Measurements from ENCODE around the gene FRY. TPM values are rescaled to one million over a fixed set of nuclear protein-coding genes. Genes with fewer than 3 reads are reported as not detected.

The FRY gene
- total RNA-seq, 1 donor from 2014 or later = 2.4 TPM

DNA sequence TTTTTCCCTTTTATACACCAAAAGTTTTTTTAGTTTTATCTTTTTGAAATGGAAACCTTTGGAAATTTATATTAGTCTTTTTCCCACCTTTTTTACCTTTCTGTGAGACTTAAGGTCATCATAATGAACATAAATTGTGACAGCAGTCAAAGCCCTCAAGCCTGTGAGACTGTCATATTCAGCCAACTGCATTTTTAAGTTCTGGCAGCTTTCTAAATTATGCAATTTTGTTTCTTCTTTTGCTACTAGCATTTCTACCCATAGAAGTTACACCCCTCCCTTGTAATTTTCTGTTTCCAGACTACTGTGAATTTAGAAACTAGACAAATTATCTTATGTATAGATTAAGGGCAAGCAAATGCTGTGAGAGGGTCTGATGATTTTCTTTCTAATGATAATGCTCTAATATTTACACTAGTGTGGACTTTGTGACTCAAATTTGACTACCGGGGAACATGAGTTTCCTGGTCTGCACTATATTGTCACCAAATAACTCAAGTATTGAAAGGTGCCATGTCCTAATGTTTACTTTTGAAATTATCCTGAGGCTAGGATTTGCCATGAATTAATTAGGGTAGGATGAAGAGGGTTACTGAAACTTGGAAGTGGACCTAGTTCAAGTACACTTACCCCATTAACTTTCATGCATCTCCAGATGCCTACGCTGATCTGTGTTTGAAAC is 43.7 kb downstream of the FRY start:
- Mint-ChIP-seq H3K27ac (no peak overlapping the region), H3K27me3 (ENCODE audit: insufficient read depth) (no peaks in the 10 kb centered on the region), H3K9me3 (no peaks in the 10 kb centered on the region), H3K4me1 (ENCODE audit: low read depth) (no peaks in the 10 kb centered on the region), H3K4me3 (no peak overlapping the region), H3K36me3 (ENCODE audit: low read depth) (peaks cover under 1% of the 10 kb centered on the region)
- no peak for DNase-seq (ENCODE audit: low spot score)
- intact Hi-C loops (cut with micrococcal nuclease) = no loop called here

DNA sequence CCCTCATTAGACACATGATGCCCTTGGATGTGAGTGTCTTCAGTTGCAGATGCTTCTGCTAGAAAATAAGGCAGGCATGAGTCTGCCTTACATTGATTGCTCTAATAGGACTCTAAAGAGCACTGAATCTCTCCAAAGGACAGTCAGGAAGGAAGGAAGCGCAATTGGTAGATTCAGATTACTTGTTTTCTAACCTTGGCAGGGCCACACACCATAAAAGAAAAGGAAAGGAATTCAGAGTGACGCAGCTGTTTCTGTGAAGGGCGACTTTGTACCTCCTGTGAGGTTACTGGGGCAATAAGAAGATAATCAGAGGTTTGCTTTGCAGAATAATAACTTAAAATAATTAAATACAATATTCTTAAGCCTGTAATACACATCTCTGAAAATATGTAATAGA is 48.0 kb downstream of the FRY start:
- no peaks in the 10 kb centered on the region for H3K36me3 Mint-ChIP-seq (ENCODE audit: low read depth)
- H3K27ac Mint-ChIP-seq = no peak overlapping the region
- no peaks in the 10 kb centered on the region for H3K4me1 Mint-ChIP-seq (ENCODE audit: low read depth)
- H3K9me3 Mint-ChIP-seq = no peaks in the 10 kb centered on the region
- intact Hi-C loops (cut with micrococcal nuclease) = no loop called here
- H3K27me3 Mint-ChIP-seq (ENCODE audit: insufficient read depth) = no peaks in the 10 kb centered on the region
- no peak overlapping the region for H3K4me3 Mint-ChIP-seq
- no peak for DNase-seq (ENCODE audit: low spot score)

DNA sequence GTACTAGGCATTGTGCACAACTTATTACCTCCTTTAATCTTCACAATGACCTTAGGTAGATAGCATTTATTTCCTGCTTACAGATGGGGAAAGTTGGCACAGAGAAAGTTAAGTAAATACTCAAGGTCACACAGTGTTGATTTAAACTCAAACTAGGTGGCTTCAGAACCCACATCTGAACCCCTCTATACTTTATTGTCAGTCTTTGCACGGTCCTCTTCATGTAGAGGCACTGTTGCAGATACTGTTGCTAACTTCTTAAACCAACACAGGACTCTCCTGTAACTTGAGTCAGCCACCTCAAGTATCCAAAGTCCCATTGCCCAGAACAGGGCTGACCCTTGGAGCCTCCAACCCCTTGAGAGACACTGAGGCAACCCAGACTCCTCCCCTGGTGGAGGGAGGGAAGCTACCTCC is 48.8 kb downstream of the FRY start:
- intact Hi-C loops (cut with micrococcal nuclease) = no loop called here
- Mint-ChIP-seq H3K27me3 (ENCODE audit: insufficient read depth) (no peaks in the 10 kb centered on the region), H3K4me3 (no peak overlapping the region), H3K9me3 (no peaks in the 10 kb centered on the region), H3K36me3 (ENCODE audit: low read depth) (no peaks in the 10 kb centered on the region), H3K4me1 (ENCODE audit: low read depth) (no peaks in the 10 kb centered on the region), H3K27ac (no peak overlapping the region)
- DNase-seq (ENCODE audit: low spot score) = no peak

- no peaks in the 10 kb centered on the region for H3K27me3 Mint-ChIP-seq (ENCODE audit: insufficient read depth)
- intact Hi-C loops (cut with micrococcal nuclease) = no loop called here
- DNase-seq (ENCODE audit: low spot score) = no peak
- no peaks in the 10 kb centered on the region for H3K4me1 Mint-ChIP-seq (ENCODE audit: low read depth)
- H3K9me3 Mint-ChIP-seq = no peaks in the 10 kb centered on the region
- H3K4me3 Mint-ChIP-seq = no peak overlapping the region
- H3K27ac Mint-ChIP-seq = no peak overlapping the region
- no peaks in the 10 kb centered on the region for H3K36me3 Mint-ChIP-seq (ENCODE audit: low read depth)
These were observed 50.0 kb downstream of the FRY start for GRCh38 chr13:32081591-32081990.

DNA sequence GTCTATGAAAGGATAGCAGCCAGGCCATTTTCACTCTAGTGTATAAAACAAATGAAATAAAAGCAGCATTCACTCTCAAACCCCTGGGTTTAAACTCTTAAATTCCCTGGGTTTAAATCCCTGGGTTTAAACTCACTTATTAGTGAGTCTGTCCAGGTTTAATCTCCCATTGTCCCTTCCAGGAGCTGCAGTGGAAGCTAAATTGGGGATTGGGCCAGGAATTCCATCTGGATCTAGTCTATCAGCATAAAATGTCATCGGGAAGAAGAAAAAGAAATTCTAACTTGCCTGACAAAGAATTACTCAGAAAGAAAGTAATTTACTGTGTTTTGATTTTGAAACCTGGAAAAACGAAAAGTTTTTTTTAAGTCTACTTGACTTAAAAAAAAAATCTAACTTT is 54.8 kb downstream of the FRY start:
- no peak overlapping the region for H3K27ac Mint-ChIP-seq
- no peak overlapping the region for H3K4me3 Mint-ChIP-seq
- no peaks in the 10 kb centered on the region for H3K9me3 Mint-ChIP-seq
- no peaks in the 10 kb centered on the region for H3K4me1 Mint-ChIP-seq (ENCODE audit: low read depth)
- no peaks in the 10 kb centered on the region for H3K36me3 Mint-ChIP-seq (ENCODE audit: low read depth)
- intact Hi-C loops (cut with micrococcal nuclease) = no loop called here
- H3K27me3 Mint-ChIP-seq (ENCODE audit: insufficient read depth) = no peaks in the 10 kb centered on the region
- DNase-seq (ENCODE audit: low spot score) = no peak

DNA sequence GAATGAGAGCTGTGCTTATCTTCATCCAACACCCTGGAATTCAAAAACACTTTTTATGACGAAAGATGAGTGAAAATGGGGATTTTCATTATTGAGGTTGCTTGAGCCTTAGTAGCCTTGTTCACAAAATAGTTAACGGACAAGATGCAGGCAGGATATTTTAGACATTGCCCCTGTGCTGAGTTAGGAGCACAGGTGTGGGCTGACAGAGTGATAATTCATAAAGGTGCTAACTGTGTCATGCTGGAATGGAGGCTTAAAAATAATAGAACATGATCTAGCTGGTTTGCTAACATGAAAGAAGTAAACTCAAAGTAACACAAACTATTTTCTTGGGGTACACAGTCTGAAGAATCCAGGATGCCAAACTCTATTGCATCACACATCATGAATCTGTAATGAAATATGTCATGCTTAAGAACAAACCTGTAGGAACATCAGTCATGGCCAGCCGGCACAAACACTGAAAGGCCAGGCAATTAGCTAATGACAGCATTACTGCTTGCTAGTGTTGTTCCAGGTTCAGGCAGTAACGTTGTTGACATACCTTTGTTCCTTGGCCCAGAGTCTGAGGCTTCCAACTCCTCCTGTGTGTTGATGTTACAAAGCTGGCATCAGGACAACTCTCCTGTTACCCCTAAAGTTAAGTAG is 55.3 kb downstream of the FRY start:
- no peaks in the 10 kb centered on the region for H3K4me1 Mint-ChIP-seq (ENCODE audit: low read depth)
- H3K27me3 Mint-ChIP-seq (ENCODE audit: insufficient read depth) = no peaks in the 10 kb centered on the region
- H3K4me3 Mint-ChIP-seq = no peak overlapping the region
- no peaks in the 10 kb centered on the region for H3K9me3 Mint-ChIP-seq
- H3K36me3 Mint-ChIP-seq (ENCODE audit: low read depth) = no peaks in the 10 kb centered on the region
- intact Hi-C loops (cut with micrococcal nuclease) = no loop called here
- no peak for DNase-seq (ENCODE audit: low spot score)
- H3K27ac Mint-ChIP-seq = no peak overlapping the region

GRCh38 chr13:32087955-32088747 is 56.6 kb downstream of the FRY start:
- Mint-ChIP-seq H3K27ac (no peak overlapping the region), H3K4me3 (no peak overlapping the region), H3K9me3 (no peaks in the 10 kb centered on the region), H3K27me3 (ENCODE audit: insufficient read depth) (no peaks in the 10 kb centered on the region), H3K4me1 (ENCODE audit: low read depth) (no peaks in the 10 kb centered on the region), H3K36me3 (ENCODE audit: low read depth) (no peaks in the 10 kb centered on the region)
- DNase-seq (ENCODE audit: low spot score) = no peak
- intact Hi-C loops (cut with micrococcal nuclease) = no loop called here

DNA sequence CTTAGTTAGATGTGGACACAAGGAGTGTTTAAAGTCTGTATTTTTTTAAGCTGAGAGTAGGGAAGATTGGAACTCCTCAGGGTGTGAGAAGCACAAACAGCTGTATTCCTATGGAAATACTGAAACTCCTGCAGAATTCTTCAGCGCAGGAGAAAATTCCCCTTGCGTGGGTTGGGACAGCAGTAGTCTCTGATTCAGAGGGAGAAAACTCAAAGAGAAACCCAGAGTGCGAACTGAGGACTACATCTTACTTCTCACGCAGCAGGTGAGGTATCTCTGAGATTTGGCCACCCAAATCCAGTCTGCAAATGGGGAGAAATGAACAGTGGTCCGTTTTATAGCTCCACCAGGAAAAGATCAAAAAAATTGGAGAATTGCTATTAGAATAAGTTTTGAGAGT is 60.9 kb downstream of the FRY start:
- no peak for DNase-seq (ENCODE audit: low spot score)
- Mint-ChIP-seq H3K9me3 (no peaks in the 10 kb centered on the region), H3K36me3 (ENCODE audit: low read depth) (no peaks in the 10 kb centered on the region), H3K4me1 (ENCODE audit: low read depth) (no peaks in the 10 kb centered on the region), H3K27ac (no peak overlapping the region), H3K4me3 (no peak overlapping the region), H3K27me3 (ENCODE audit: insufficient read depth) (no peaks in the 10 kb centered on the region)
- intact Hi-C loops (cut with micrococcal nuclease) = no loop called here

- H3K4me3 Mint-ChIP-seq = no peak overlapping the region
- no peaks in the 10 kb centered on the region for H3K27me3 Mint-ChIP-seq (ENCODE audit: insufficient read depth)
- no peaks in the 10 kb centered on the region for H3K4me1 Mint-ChIP-seq (ENCODE audit: low read depth)
- no peaks in the 10 kb centered on the region for H3K36me3 Mint-ChIP-seq (ENCODE audit: low read depth)
- no peak for DNase-seq (ENCODE audit: low spot score)
- intact Hi-C loops (cut with micrococcal nuclease) = no loop called here
- no peaks in the 10 kb centered on the region for H3K9me3 Mint-ChIP-seq
- H3K27ac Mint-ChIP-seq = no peak overlapping the region
These were observed 61.4 kb downstream of the FRY start for GRCh38 chr13:32093006-32093405.

DNA sequence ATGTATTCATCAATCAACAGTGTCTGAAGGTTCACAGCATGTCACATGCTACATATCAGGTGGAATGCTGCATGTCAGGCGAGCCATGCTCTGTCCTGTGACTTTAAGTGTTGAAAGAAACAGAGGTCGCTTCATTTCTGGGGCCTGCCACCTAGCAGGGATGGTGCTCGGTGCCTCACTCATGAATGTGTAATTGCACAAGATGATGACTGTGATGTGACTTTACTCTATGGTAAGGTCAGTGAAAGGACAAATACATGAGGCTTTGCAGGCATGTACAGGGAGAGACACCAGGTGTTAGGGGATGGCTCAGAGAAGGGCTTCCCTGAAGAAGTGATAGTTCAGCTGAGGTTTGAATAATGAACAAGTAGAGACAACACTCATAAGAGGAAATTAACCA is 66.7 kb downstream of the FRY start:
- H3K4me1 Mint-ChIP-seq (ENCODE audit: low read depth) = no peaks in the 10 kb centered on the region
- no peak overlapping the region for H3K27ac Mint-ChIP-seq
- no peaks in the 10 kb centered on the region for H3K27me3 Mint-ChIP-seq (ENCODE audit: insufficient read depth)
- no peak for DNase-seq (ENCODE audit: low spot score)
- peaks cover 6% of the 10 kb centered on the region for H3K36me3 Mint-ChIP-seq (ENCODE audit: low read depth)
- no peak overlapping the region for H3K4me3 Mint-ChIP-seq
- H3K9me3 Mint-ChIP-seq = no peaks in the 10 kb centered on the region
- intact Hi-C loops (cut with micrococcal nuclease) = no loop called here

GRCh38 chr13:32105653-32106313 is 74.2 kb downstream of the FRY start:
- peaks cover 6% of the 10 kb centered on the region for H3K36me3 Mint-ChIP-seq (ENCODE audit: low read depth)

DNA sequence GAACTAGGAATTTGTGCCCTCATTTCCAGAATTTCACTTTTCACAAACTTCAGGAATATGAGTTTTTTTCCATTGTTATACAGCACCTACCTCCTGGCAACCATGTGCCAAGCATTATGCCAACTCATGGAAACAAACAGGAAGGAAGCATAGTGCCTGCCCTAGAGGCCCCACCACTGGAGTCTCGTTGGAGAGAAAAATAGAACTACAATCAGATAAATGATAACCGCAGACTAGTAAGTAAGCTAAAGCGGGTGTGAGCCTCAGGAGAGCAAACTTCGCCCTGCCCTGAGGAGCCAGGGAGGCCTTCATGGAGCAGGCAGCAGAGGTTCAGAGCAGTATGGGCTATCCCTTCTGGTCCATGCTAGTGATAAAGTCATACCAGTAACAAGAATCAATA is 75.9 kb downstream of the FRY start:
- Mint-ChIP-seq H3K27ac (no peak overlapping the region), H3K4me3 (no peak overlapping the region), H3K9me3 (no peaks in the 10 kb centered on the region), H3K27me3 (ENCODE audit: insufficient read depth) (no peaks in the 10 kb centered on the region), H3K4me1 (ENCODE audit: low read depth) (no peaks in the 10 kb centered on the region), H3K36me3 (ENCODE audit: low read depth) (peaks cover 4% of the 10 kb centered on the region)
- intact Hi-C loops (cut with micrococcal nuclease) = no loop called here
- DNase-seq (ENCODE audit: low spot score) = no peak

More at GRCh38 chr13:32105653-32106313, 74.2 kb downstream of the FRY start:
- intact Hi-C loops (cut with micrococcal nuclease) = no loop called here
- Mint-ChIP-seq H3K27ac (no peak overlapping the region), H3K4me3 (no peak overlapping the region), H3K4me1 (ENCODE audit: low read depth) (no peaks in the 10 kb centered on the region), H3K9me3 (no peaks in the 10 kb centered on the region), H3K27me3 (ENCODE audit: insufficient read depth) (no peaks in the 10 kb centered on the region)
- no peak for DNase-seq (ENCODE audit: low spot score)

GRCh38 chr13:32107973-32108372 is 76.4 kb downstream of the FRY start:
- intact Hi-C loops (cut with micrococcal nuclease) = no loop called here
- Mint-ChIP-seq H3K36me3 (ENCODE audit: low read depth) (peaks cover 3% of the 10 kb centered on the region), H3K4me1 (ENCODE audit: low read depth) (no peaks in the 10 kb centered on the region), H3K27ac (no peak overlapping the region), H3K4me3 (no peak overlapping the region), H3K9me3 (no peaks in the 10 kb centered on the region), H3K27me3 (ENCODE audit: insufficient read depth) (no peaks in the 10 kb centered on the region)
- no peak for DNase-seq (ENCODE audit: low spot score)
